Inferior parietal cortex (tissue), 1 donor: Measurements from ENCODE around the gene NFS1.

Experiments used
- DNase-seq: peaks from one replicate; pipeline ENCODE4 v3.0.0-alpha.2; 2016; ENCODE audit errors: extremely low spot score

Gene NFS1

GRCh38 chr20:35674921-35675320, 24.2 kb downstream of the NFS1 start:
- DNase-seq, result no peak

- no peak for DNase-seq
Measured at GRCh38 chr20:35673884-35674283, 25.3 kb downstream of the NFS1 start.

- DNase-seq, result no peak
Measured at GRCh38 chr20:35669681-35670080, 29.5 kb downstream of the NFS1 start.

GRCh38 chr20:35669221-35669620, 29.9 kb downstream of the NFS1 start:
- DNase-seq, result no peak

- no peak for DNase-seq
Measured at GRCh38 chr20:35665949-35666288, 33.2 kb downstream of the NFS1 start.

GRCh38 chr20:35664466-35665206, 34.5 kb downstream of the NFS1 start, which contains the start of the genes CPNE1 and RBM12:
Gene CPNE1, minus strand, starts transcription at chr20:35664900. Its CDS starts 31,977 bp downstream, at chr20:35632923.
Gene RBM12, minus strand, starts transcription at chr20:35664900. Its CDS starts 9,578 bp downstream, at chr20:35655322.
- peak; percentile 93 for DNase-seq

- DNase-seq, result no peak
Measured at GRCh38 chr20:35663516-35664465, 35.4 kb downstream of the NFS1 start.

GRCh38 chr20:35662551-35662950, 36.6 kb downstream of the NFS1 start:
- no peak for DNase-seq

- no peak for DNase-seq
Measured at GRCh38 chr20:35661908-35662307, 37.2 kb downstream of the NFS1 start.

- DNase-seq, result no peak
Measured at GRCh38 chr20:35661053-35661452, 38.1 kb downstream of the NFS1 start.

- DNase-seq, result no peak
Measured at GRCh38 chr20:35660122-35660937, 38.8 kb downstream of the NFS1 start.

GRCh38 chr20:35657271-35657670, 41.9 kb downstream of the NFS1 start:
- no peak for DNase-seq

GRCh38 chr20:35654415-35654814, 44.7 kb downstream of the NFS1 start:
- DNase-seq, result no peak

- no peak for DNase-seq
Measured at GRCh38 chr20:35653893-35654292, 45.3 kb downstream of the NFS1 start.

GRCh38 chr20:35653430-35653734, 45.8 kb downstream of the NFS1 start:
- no peak for DNase-seq

- DNase-seq, result no peak
Measured at GRCh38 chr20:35652641-35653429, 46.3 kb downstream of the NFS1 start.

- no peak for DNase-seq
Measured at GRCh38 chr20:35651958-35652357, 47.2 kb downstream of the NFS1 start.

- no peak for DNase-seq
Measured at GRCh38 chr20:35650632-35651031, 48.5 kb downstream of the NFS1 start.

GRCh38 chr20:35648836-35649235, 50.3 kb downstream of the NFS1 start:
- DNase-seq, result peak; percentile 33

- no peak for DNase-seq
Measured at GRCh38 chr20:35644806-35645205, 54.3 kb downstream of the NFS1 start.

GRCh38 chr20:35643045-35643444, 56.1 kb downstream of the NFS1 start:
- DNase-seq, result no peak
